ENCODE results near the gene CCND1.

Gene CCND1

DNA sequence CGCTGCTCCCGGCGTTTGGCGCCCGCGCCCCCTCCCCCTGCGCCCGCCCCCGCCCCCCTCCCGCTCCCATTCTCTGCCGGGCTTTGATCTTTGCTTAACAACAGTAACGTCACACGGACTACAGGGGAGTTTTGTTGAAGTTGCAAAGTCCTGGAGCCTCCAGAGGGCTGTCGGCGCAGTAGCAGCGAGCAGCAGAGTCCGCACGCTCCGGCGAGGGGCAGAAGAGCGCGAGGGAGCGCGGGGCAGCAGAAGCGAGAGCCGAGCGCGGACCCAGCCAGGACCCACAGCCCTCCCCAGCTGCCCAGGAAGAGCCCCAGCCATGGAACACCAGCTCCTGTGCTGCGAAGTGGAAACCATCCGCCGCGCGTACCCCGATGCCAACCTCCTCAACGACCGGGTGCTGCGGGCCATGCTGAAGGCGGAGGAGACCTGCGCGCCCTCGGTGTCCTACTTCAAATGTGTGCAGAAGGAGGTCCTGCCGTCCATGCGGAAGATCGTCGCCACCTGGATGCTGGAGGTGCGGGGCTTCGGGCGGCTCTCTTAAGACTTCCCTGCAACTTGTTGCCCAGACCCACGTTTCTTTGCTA, at the start of gene CCND1:
TSS of gene CCND1 (plus strand) at position 162 of the 587 bp plus-strand sequence. CDS start at position 320, 158 bp downstream.
- DNase-seq (ENCODE audit: low read depth in 2 of 2), result no peak

GRCh38 chr11:69592986-69593650, 47.8 kb upstream of the CCND1 start:
- no peak for DNase-seq (ENCODE audit: low read depth in 2 of 2)

DNA sequence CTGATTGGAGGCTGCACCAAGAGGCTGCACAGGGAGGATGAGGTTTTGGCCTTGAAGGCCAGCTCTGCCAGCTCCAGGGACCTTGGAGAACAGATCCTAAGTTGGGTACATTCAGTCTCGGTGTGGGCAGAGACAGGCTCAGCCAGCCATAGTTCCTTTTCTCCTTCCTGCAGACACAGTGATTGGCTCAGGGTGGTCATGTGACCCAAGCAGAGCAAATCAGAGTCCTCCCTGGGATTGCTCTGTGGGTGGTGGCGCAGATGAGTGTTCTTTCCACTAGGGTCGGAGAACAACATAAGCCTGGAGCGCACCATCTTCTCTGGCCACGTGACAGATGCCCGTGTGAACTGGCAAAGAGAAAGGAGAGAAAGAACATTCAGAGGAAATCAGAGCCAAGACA, 47.1 kb upstream of the CCND1 start:
- DNase-seq (ENCODE audit: low read depth in 2 of 2), result no peak

DNA sequence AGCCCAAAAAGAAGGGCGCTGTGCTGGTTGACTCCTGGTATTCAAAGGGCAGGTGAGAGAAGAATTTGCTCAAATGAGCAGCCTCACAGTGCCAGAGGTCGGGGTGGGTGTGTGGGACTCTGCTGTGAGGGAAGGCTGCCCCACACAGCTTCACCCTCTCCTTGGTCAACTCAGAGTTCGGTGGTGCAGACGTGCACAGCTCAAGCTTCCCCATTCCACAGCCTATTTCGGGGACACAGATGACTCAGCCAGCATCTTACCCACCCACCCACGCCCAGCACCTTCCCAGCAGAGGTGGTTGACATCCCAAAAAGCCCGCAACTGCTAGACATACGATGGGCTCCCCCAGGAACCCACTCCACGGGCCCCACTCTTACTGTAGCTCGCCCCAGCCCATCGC, 46.5 kb upstream of the CCND1 start:
- no peak for DNase-seq (ENCODE audit: low read depth in 2 of 2)

GRCh38 chr11:69595805-69596665, 44.9 kb upstream of the CCND1 start:
- no peak for DNase-seq (ENCODE audit: low read depth in 2 of 2)

DNA sequence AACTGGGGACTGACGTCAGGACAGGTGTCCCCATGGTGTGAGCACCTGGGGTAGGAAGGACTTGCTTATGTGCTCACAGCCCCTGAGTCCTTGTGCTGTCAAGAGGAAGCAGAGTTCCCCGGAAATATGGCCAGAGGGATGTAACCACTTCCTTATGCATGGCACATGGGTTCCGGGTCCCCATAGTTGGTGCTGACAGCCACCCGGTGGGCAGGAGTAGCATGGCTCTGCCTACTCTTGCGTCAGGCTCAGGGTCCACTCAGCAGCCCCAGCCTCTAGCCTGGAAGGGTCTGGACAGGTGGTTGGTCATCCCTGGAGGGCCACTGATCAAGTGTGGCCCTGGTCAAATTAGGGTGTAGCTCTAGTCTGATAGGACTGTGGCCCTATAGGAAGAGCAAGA, 42.8 kb upstream of the CCND1 start:
- DNase-seq (ENCODE audit: low read depth in 2 of 2), result no peak

DNA sequence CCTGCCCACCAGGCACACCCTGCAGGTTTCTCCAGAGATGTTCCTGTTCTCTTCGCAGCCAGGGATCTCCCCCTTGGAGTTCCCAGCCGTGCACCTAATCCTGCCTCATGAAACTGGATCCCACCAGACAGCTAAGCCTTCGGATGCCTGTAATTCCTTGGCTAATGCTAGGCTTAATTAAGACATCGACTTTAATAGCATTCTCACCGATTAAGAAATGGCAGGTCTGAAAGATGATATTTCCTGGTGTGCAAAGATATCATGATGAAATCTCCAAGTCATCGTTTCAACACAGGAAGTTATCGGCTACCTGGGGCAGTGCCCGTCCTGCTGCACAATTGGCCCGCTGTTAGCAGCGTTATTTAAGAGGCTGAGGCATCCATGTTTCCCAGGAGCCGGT, 41.5 kb upstream of the CCND1 start:
- DNase-seq (ENCODE audit: low read depth in 2 of 2), result no peak

- no peak for DNase-seq (ENCODE audit: low read depth in 2 of 2)
Observed at GRCh38 chr11:69600001-69600400, 41.0 kb upstream of the CCND1 start.

- no peak for DNase-seq (ENCODE audit: low read depth in 2 of 2)
Observed at GRCh38 chr11:69601011-69601975, 39.7 kb upstream of the CCND1 start.

DNA sequence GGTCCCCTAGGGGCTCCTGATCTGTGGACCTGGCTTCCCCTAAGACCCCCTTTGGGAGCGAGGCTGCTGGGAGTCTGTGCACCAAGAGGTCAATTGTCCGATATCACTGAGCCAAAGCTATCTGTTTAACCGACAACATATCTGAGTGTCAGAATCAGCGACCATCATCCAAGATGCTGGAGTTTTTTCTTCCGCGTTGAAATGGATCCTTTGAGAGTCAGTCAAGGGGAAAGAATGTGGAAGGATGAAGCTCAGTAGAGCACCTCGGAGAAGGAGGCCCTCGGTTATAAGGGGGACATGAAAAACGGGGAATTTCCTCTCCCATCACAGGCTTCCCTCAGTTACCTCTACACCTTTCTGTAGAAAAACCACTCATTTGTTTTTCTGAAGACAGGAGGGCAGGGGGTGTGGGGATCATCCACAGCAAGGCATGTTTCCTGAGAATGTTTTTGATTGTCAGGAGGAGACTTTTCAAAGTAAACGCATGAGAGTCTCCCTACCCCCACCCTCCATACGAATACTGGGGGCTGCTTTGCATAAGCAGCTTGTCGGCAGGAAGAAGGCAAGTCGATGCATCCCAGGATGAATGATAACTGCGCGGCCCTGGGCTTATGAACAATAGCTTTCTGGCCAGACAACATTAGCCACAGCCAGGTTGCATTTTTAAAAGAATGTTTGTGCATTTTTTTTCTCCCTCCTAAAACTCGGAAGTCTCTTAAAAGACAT, 37.7 kb upstream of the CCND1 start:
- no peak for DNase-seq (ENCODE audit: low read depth in 2 of 2)

GRCh38 chr11:69604055-69604454, 36.9 kb upstream of the CCND1 start:
- no peak for DNase-seq (ENCODE audit: low read depth in 2 of 2)

DNA sequence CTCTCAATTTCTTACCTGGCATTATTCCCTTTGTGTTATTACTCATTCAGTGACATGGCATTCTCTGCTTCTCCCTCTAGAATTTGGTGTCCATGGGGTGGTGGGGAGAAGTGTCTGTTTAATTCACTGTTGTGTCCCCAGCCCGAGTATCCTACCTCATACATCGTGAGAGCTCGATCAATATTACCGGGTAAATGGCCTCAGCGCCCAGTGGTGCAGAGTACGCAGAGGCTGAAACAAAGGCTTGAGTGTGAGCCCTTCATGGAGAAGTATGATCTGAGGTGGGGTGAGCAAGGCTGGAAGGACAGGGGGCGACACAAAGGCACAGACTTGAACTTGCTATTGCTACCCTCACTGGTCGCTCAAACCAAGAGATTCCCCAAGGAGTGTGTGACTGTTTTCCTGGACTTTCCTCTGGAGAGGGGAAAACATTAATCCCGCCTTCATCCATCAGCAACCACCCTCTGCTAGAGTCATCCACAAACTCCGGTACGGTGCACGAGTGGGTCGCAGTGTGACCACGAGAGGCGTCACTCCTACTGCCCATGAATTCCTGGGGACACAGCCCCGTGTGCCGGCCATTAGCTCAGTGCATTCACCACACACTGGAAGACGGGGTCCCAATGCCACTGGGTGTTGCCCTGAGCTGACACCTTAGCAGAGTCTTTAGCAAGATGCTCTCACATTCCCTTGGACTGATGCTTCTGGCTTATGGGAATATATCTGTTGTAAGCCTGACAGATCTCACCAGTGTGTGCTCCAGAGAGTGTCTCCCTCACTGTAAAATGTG, 35.0 kb upstream of the CCND1 start:
- DNase-seq (ENCODE audit: low read depth in 2 of 2), result no peak

- no peak for DNase-seq (ENCODE audit: low read depth in 2 of 2)
Observed at GRCh38 chr11:69609351-69609750, 31.6 kb upstream of the CCND1 start.

DNA sequence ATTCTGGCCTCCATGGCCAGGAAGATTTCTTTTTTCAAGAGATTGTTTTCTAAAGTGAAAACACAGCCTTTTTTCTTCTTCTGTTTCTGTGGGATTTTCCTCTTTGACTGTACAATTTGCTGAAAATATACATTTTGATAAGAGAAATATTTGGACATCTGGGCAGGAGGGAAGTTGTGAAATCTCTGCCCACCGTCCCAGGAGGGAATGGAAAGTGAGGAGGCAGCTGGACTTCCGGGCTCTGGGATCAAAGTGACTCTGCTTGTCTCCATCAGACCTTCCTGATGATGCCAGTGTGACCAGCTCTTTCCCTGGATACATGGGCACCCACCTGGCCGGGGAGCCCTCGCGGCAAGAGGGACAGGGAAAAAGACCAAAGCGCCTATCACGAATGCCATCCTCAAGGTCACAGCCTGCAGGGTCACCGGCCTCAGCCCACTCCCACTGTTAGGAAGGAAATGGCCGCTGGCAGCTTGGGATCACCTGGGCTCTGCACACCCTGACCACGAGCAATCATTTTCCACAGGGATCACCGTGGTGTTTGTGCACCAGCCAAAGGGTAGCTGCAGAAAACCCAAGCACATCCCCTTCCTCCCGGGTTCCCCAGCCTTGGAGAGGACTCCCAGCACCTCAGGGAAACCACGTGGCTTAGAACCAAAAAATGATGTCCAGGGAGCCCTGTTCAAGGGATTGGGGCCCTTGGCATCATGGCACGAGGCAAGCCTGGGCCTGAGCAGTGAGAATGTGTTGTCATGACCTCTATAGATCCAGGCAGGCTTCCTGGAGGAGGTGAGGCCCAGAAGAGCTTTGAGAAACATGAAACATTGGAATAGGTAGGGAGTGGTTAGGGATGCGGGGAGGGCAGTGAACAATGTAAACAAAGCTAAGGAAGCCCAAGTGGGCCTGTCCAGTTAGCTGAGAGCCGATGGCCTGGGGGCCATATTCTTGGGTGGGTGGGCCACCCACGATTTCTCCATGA, 29.1 kb upstream of the CCND1 start:
- DNase-seq (ENCODE audit: low read depth in 2 of 2), result no peak

- no peak for DNase-seq (ENCODE audit: low read depth in 2 of 2)
Observed at GRCh38 chr11:69613594-69613993, 27.4 kb upstream of the CCND1 start.

DNA sequence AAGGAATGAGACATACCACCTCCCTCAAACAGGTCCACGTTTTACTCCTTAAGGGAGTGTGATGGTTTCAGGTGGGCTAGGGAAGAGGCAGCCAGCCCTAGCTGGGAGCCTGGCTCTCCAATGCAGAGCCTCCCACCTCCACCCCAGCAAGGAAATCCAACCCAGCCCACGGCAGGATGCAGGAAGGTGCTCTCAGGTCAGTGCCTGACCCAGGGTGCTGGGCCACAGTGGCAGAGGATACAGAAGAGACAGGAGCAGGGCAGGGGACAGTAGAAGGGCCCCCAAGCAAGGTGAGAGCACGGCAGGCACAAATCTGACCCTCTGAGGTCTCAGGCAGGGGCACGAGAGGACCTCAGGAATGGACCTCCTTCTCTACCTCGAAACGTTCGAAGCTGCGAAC, 26.9 kb upstream of the CCND1 start:
- DNase-seq (ENCODE audit: low read depth in 2 of 2), result no peak

DNA sequence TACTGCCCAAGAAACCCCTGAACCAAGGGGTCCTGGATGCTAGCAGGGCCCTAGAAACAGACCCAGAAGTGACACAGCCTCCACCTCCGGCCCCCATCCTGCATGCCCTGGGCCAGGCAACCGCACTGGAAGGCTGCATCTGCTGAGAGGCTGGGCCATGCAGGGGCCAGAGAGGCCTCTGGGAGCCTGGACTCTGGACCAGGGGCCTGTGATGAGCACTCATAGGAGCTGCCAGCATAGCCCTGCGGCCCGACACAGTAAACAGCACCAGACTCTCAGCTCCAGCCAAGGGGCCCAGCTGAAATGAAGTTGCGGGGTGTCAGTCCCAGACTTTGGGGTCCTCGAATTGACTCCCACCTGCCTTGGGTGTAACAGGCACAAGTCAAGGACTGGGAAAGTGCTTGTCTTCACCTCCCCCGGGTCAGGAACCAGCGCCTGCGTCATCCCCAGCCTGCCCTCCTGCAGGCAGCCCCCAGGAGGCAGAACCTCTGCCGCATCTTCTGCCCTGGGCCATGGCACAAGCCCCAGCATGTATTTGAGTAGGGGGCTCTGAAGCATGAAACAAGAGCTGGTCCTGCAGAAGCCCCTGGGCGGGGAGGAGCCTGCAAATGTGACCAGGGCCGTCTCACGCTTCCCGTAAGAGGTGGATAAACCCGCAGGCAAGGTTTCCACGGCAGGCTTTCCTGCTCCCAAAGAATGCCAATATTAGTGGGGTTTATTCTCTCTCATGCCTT, 25.2 kb upstream of the CCND1 start:
- no peak for DNase-seq (ENCODE audit: low read depth in 2 of 2)

DNA sequence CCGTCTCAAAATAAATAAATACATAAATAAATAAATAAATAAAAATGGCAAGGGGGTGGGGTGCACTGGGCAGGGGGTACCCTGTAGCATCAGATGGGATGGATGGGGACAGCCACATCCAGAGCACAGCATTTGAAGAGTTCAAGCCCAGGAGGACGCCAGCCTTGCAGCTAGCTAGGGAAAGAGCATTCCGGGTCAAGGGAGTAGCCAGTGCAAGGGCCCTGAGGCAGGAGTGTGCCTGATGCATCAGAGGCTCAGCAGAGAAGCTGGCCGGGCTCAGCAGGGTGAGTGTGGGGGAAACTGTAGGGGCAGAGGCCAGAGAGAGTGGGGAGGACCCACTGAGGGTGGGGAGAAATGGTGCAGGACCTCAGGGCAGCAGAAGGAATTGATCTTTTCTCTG, 23.7 kb upstream of the CCND1 start:
- DNase-seq (ENCODE audit: low read depth in 2 of 2), result no peak

Data from stimulated activated CD4-positive, alpha-beta T cell treated with anti-CD3 and anti-CD28 coated beads, Interleukin-4, amount 100 ng/mL, for 48 hours (primary cell).